H9 (cell line): Measurements from ENCODE around the gene GJA9. TPM values are rescaled to one million over a fixed set of nuclear protein-coding genes. Genes with fewer than 3 reads are reported as not detected.
A peak's percentile ranks its signal among the peaks of the same experiment; 100 is the strongest.

Source experiments
- DNase-seq: peaks from one replicate; pipeline ENCODE4 v3.0.0-alpha.2; 2017
- H2AFZ ChIP-seq: one replicate; pipeline ENCODE4 v1.6.1; 2013; ENCODE audit warnings: mild to moderate bottlenecking, low read length, control low read depth, moderate library complexity
- H2AK5ac ChIP-seq: 2 replicates; pipeline ENCODE4 v1.6.1; 2013; ENCODE audit warnings: low read length, control low read depth, mixed read lengths; ENCODE audit not compliant: insufficient read length
- H2BK120ac ChIP-seq: one replicate; pipeline ENCODE4 v1.6.1; 2013; ENCODE audit warnings: low read depth, mild to moderate bottlenecking, low read length, control low read depth, inconsistent platforms; ENCODE audit not compliant: poor library complexity, severe bottlenecking
- H2BK12ac ChIP-seq: 2 replicates; pipeline ENCODE4 v1.6.1; 2013; ENCODE audit warnings: low read length, control low read depth, mixed read lengths, low read depth; ENCODE audit not compliant: insufficient read length
- H2BK15ac ChIP-seq: 2 replicates; pipeline ENCODE4 v1.6.1; 2013; ENCODE audit warnings: low read depth, low read length, control low read depth
- H2BK20ac ChIP-seq: one replicate; pipeline ENCODE4 v1.6.1; 2013; ENCODE audit warnings: low read depth, mild to moderate bottlenecking, low read length, control low read depth, inconsistent platforms; ENCODE audit not compliant: poor library complexity, severe bottlenecking
- H2BK5ac ChIP-seq: 2 replicates; pipeline ENCODE4 v1.6.1; 2013; ENCODE audit warnings: low read length, control low read depth, mixed read lengths; ENCODE audit not compliant: insufficient read length
- H3K14ac ChIP-seq: 2 replicates; pipeline ENCODE4 v1.6.1; 2013; ENCODE audit warnings: low read length, control low read depth; ENCODE audit not compliant: insufficient read depth
- H3K18ac ChIP-seq: 2 replicates; pipeline ENCODE4 v1.6.1; 2013; ENCODE audit warnings: low read depth, mild to moderate bottlenecking, mixed read lengths, low read length, control low read depth; ENCODE audit not compliant: insufficient read length
- H3K23ac ChIP-seq: 2 replicates; pipeline ENCODE4 v1.6.1; 2013; ENCODE audit warnings: low read length, control low read depth, mixed read lengths, low read depth; ENCODE audit not compliant: insufficient read length
- H3K23me2 ChIP-seq: 2 replicates; pipeline ENCODE4 v1.6.1; 2013; ENCODE audit warnings: low read depth, mild to moderate bottlenecking, mixed read lengths, low read length, control low read depth; ENCODE audit not compliant: insufficient read length, poor library complexity, severe bottlenecking
- H3K27ac ChIP-seq: 2 replicates; pipeline ENCODE4 v1.5.1; 2013; ENCODE audit warnings: low read length, control low read depth, mixed read lengths, low read depth; ENCODE audit not compliant: insufficient read length
- H3K27me3 ChIP-seq: 2 replicates; pipeline ENCODE4 v1.6.1; 2013; ENCODE audit warnings: low read length, control low read depth, inconsistent platforms; ENCODE audit not compliant: insufficient read depth
- H3K4ac ChIP-seq: 2 replicates; pipeline ENCODE4 v1.6.1; 2013; ENCODE audit warnings: low read depth, mild to moderate bottlenecking, control low read depth, inconsistent platforms, low read length, moderate library complexity
- H3K4me1 ChIP-seq: 2 replicates; pipeline ENCODE4 v1.6.1; 2013; ENCODE audit warnings: low read length, control low read depth, inconsistent platforms; ENCODE audit not compliant: insufficient read depth
- H3K4me2 ChIP-seq: 2 replicates; pipeline ENCODE4 v1.6.1; 2013; ENCODE audit warnings: low read length, control low read depth, mixed read lengths; ENCODE audit not compliant: insufficient read length, insufficient read depth
- H3K56ac ChIP-seq: 2 replicates; pipeline ENCODE4 v1.6.1; 2013; ENCODE audit warnings: low read depth, mild to moderate bottlenecking, mixed read lengths, low read length, control low read depth; ENCODE audit not compliant: insufficient read length
- H3K79me1 ChIP-seq: 2 replicates; pipeline ENCODE4 v1.6.1; 2013; ENCODE audit warnings: low read depth, mild to moderate bottlenecking, moderate library complexity, low read length, control low read depth, inconsistent platforms; ENCODE audit not compliant: insufficient read depth, poor library complexity, severe bottlenecking
- H3K79me2 ChIP-seq: 2 replicates; pipeline ENCODE4 v1.6.1; 2013; ENCODE audit warnings: low read length, control low read depth, inconsistent platforms; ENCODE audit not compliant: insufficient read depth
- H3K9ac ChIP-seq: 2 replicates; pipeline ENCODE4 v1.6.1; 2013; ENCODE audit warnings: low read length, control low read depth, mixed read lengths; ENCODE audit not compliant: insufficient read length; ENCODE audit errors: extremely low read depth
- H3K9me3 ChIP-seq: one replicate; pipeline ENCODE4 v1.6.1; 2013; ENCODE audit warnings: low read depth, low read length, inconsistent platforms; ENCODE audit not compliant: control insufficient read depth
- H3T11ph ChIP-seq: one replicate; pipeline ENCODE4 v1.6.1; 2013; ENCODE audit warnings: mild to moderate bottlenecking, low read length, control low read depth, inconsistent platforms
- H4K20me1 ChIP-seq: one replicate; pipeline ENCODE4 v1.6.1; 2013; ENCODE audit not compliant: control insufficient read depth, insufficient read length, insufficient read depth
- H4K5ac ChIP-seq: 2 replicates; pipeline ENCODE4 v1.6.1; 2013; ENCODE audit warnings: low read depth, mild to moderate bottlenecking, mixed read lengths, low read length, control low read depth; ENCODE audit not compliant: insufficient read length
- H4K8ac ChIP-seq: replicated peaks from 2 replicates; pipeline ENCODE4 v1.6.1; 2013; ENCODE audit warnings: low read length, control low read depth, mixed read lengths, low read depth; ENCODE audit not compliant: insufficient read length
- H4K91ac ChIP-seq: 2 replicates; pipeline ENCODE4 v1.6.1; 2013; ENCODE audit warnings: low read depth, mild to moderate bottlenecking, moderate library complexity, mixed read lengths, low read length, control low read depth; ENCODE audit not compliant: insufficient read length
- H3K27ac Mint-ChIP-seq, 3 experiments: 2 replicates in 2 of 3; 3 replicates in 1 of 3; pipeline ENCODE4 v1.8.0; 2020 to 2021; ENCODE audit warnings: mixed read lengths in 3 of 3, mild to moderate bottlenecking in 1 of 3, moderate library complexity in 1 of 3
- H3K27me3 Mint-ChIP-seq: 2 replicates; pipeline ENCODE4 v1.8.0; 2021; ENCODE audit warnings: low read depth, mild to moderate bottlenecking, moderate library complexity, mixed read lengths
- H3K36me3 Mint-ChIP-seq, 3 experiments: 2 replicates in 2 of 3; 3 replicates in 1 of 3; pipeline ENCODE4 v1.8.0; 2020 to 2021; ENCODE audit warnings: low read depth in 3 of 3, mixed read lengths in 3 of 3; ENCODE audit not compliant: insufficient read depth in 1 of 3
- H3K4me1 Mint-ChIP-seq, 2 experiments: 2 replicates each; pipeline ENCODE4 v1.8.0; 2020; ENCODE audit warnings: mixed read lengths in 2 of 2
- H3K4me3 Mint-ChIP-seq, 2 experiments: 2 replicates in 1 of 2; 3 replicates in 1 of 2; pipeline ENCODE4 v1.8.0; 2020 to 2021; ENCODE audit warnings: mild to moderate bottlenecking in 2 of 2, mixed read lengths in 2 of 2, moderate library complexity in 1 of 2
- H3K9me3 Mint-ChIP-seq, 2 experiments: 2 replicates in 1 of 2; 3 replicates in 1 of 2; pipeline ENCODE4 v1.8.0; 2020; ENCODE audit warnings: mild to moderate bottlenecking in 2 of 2, mixed read lengths in 2 of 2, moderate library complexity in 1 of 2
- WGBS: extraction: QIAGEN DNeasy Blood & Tissue Kit; methylation state at CpG from one replicate; pipeline ENCODE4 v1.1.7; 2013; ENCODE audit warnings: missing lambda C conversion rate, low lambda C conversion rate, mixed read lengths; ENCODE audit not compliant: insufficient read length; ENCODE audit errors: extremely low coverage; 5-methylcytosine and 5-hydroxymethylcytosine counted together
- total RNA-seq: library from RNA; stranded (reverse); gene quantifications from 2 replicates; pipeline ENCODE4 v1.2.1, GENCODE V29; 2021
- TF ChIP-seq, protein P1 (sequence below): fragments of 200-600 bp; sonication (generic); conservative IDR thresholded peaks from 3 replicates; pipeline ENCODE4 v1.8.0; 2021; ENCODE audit warnings: antibody characterized with exemption, mild to moderate bottlenecking

Gene GJA9
- total RNA-seq, 1 experiment from 2014 or later = not detected

DNA sequence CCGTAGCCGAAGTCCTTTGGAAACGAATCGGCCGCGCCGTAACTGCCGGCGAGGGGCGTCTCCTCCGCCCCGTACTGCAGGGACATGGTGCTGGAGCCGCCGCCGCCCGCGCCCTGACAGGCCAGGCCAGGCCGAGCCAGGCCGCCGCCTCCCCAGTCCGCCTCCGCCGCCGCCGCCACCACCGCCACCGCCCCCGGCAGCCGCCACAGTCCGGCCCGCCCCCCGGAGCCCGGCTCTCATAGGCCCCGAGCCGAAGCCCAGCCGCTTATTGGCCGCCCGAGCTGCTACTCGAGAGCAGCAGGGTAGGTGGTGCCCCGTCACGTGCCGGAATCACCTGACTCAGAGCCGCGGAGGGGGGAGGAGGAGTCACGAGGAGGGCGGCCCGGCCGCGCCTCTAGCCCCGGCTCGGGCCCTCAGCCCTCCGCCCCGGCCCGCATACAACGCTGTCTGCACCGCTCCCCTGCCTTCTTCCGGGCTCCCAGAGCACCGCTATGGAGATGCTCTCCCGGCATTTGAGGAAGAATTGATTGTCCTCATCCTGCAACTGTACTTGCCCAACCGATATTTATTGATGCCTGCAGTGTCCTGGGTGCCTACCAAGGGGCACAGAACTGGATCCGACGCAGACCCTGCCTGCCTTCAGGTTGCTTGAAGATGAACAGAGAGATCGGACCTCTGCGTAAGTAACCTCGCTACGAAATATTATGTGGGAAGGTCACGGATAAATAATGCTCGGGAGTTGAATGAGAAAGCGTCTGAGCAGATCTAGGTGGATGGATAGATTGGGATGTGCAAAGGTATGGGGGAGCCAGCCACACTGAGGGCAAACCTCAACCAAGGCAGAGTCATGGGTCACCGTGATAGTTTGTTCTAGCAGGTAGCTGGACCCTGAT is 21.6 kb downstream of the GJA9 start, which contains the start of gene RRAGC:
Gene RRAGC (minus strand): TSS at position 212 of the 893 bp plus-strand sequence. CDS start 126 bp downstream, at position 86.
- H3K79me2 ChIP-seq = peaks cover 2% of the 10 kb centered on the region; the same call in 1 of the 2 replicates
- TF ChIP-seq, protein P1, sequence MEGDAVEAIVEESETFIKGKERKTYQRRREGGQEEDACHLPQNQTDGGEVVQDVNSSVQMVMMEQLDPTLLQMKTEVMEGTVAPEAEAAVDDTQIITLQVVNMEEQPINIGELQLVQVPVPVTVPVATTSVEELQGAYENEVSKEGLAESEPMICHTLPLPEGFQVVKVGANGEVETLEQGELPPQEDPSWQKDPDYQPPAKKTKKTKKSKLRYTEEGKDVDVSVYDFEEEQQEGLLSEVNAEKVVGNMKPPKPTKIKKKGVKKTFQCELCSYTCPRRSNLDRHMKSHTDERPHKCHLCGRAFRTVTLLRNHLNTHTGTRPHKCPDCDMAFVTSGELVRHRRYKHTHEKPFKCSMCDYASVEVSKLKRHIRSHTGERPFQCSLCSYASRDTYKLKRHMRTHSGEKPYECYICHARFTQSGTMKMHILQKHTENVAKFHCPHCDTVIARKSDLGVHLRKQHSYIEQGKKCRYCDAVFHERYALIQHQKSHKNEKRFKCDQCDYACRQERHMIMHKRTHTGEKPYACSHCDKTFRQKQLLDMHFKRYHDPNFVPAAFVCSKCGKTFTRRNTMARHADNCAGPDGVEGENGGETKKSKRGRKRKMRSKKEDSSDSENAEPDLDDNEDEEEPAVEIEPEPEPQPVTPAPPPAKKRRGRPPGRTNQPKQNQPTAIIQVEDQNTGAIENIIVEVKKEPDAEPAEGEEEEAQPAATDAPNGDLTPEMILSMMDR = no peak

More for the DNA sequence above, 21.6 kb downstream of the GJA9 start, which contains the start of gene RRAGC:
- Mint-ChIP-seq H3K4me1 (peaks cover 5 to 17% of the 10 kb centered on the region in 2 experiments), H3K9me3 (no peaks in the 10 kb centered on the region), H3K27ac (peak within 1 kb of the TSS; percentile 12 to 96 (median 92); a peak in 6 of 7 replicates), H3K36me3 (peaks cover 8 to 19% (median 15%) of the 10 kb centered on the region in 3 experiments; a peak in 6 of 7 replicates), H3K4me3 (peak within 1 kb of the TSS; percentile 92 to 96), H3K27me3 (no peaks in the 10 kb centered on the region)
- peaks cover 9% of the 10 kb centered on the region for H3K23me2 ChIP-seq
- peaks cover 4% of the 10 kb centered on the region for H3K79me1 ChIP-seq
- H2AFZ ChIP-seq = no peak within 1 kb of the TSS
- H3K9ac ChIP-seq = peak within 1 kb of the TSS; percentile 85
- H4K5ac ChIP-seq = no peak within 1 kb of the TSS
- H3K18ac ChIP-seq = no peak within 1 kb of the TSS
- no peak within 1 kb of the TSS for H2AK5ac ChIP-seq
- peak within 1 kb of the TSS; percentile 99 for H3K4me2 ChIP-seq
- H4K91ac ChIP-seq = no peak within 1 kb of the TSS
- no peak within 1 kb of the TSS for H4K8ac ChIP-seq
- H3K9me3 ChIP-seq = no peaks in the 10 kb centered on the region
- no peak within 1 kb of the TSS for H3K56ac ChIP-seq
- H4K20me1 ChIP-seq = no peaks in the 10 kb centered on the region
- no peak within 1 kb of the TSS for H2BK5ac ChIP-seq
- WGBS = no CpG with 5 or more reads among the region's 70 CpGs
- H2BK12ac ChIP-seq = no peak within 1 kb of the TSS
- peak; percentile 99 for DNase-seq
- no peak within 1 kb of the TSS; the same call in 1 of the 2 replicates for H3K14ac ChIP-seq
- H3T11ph ChIP-seq = no peak within 1 kb of the TSS
- no peaks in the 10 kb centered on the region for H3K4me1 ChIP-seq
- H2BK120ac ChIP-seq = no peak within 1 kb of the TSS
- no peak within 1 kb of the TSS for H3K4ac ChIP-seq
- no peak within 1 kb of the TSS for H2BK15ac ChIP-seq
- no peak within 1 kb of the TSS for H2BK20ac ChIP-seq
- no peak within 1 kb of the TSS for H3K27ac ChIP-seq
- H3K23ac ChIP-seq = no peak within 1 kb of the TSS
- H3K27me3 ChIP-seq = no peaks in the 10 kb centered on the region
